Peyer's patch (tissue), 4 donors: ENCODE results near the gene CETN2.

Experiments
- CTCF ChIP-seq, 6 experiments: fragments of 450-650 bp in 4 of 6; fragments of 200-600 bp in 2 of 6; sonication (generic) in 1 of 6; IDR thresholded peaks; one replicate each; pipeline ENCODE4 v1.5.1; 2017 to 2019; ENCODE audit warnings: antibody characterized with exemption in 6 of 6, mild to moderate bottlenecking in 3 of 6, moderate library complexity in 1 of 6
- POLR2A ChIP-seq, 2 donors: fragments of 450-650 bp; IDR thresholded peaks; one replicate each; pipeline ENCODE4 v1.5.1; 2017; ENCODE audit warnings: antibody characterized with exemption in 2 of 2, mild to moderate bottlenecking in 2 of 2, moderate library complexity in 2 of 2

- TF ChIP-seq CTCF (IDR thresholded peaks at IDR 0.05) = no peak
- no peak for TF ChIP-seq POLR2A (IDR thresholded peaks at IDR 0.05)
These were observed 13.3 kb upstream of the CETN2 start for GRCh38 chrX:152843852-152844251.
